H1 (cell line): ENCODE results near the gene NR2C2. TPM values are rescaled to one million over a fixed set of nuclear protein-coding genes. Genes with fewer than 3 reads are reported as not detected.

ENCODE experiments used
- polyA plus RNA-seq, 7 experiments: library from polyadenylated mRNA; depleted of rRNA in 3 of 7; stranded (reverse) in 5 of 7; unstranded in 2 of 7; fragments of >200 nt in 5 of 7; fragments of 200-250 nt in 2 of 7; gene quantifications; 1 replicate in 5 of 7; 2 replicates in 1 of 7; 4 replicates in 1 of 7; pipeline versions ENCODE4 v1.2.1 to v1.2.3, GENCODE V29; 2011 to 2013; ENCODE audit warnings: missing spikeins in 2 of 7, mixed read lengths in 2 of 7
- total RNA-seq: library from RNA; stranded (reverse); fragmentation: NEBNext Ultra II Directional; extraction: Animal tissue kit (Norgen Biotek cat#: 25700); gene quantifications from 2 replicates; pipeline ENCODE4 v1.2.1, GENCODE V29; 2021
- TF ChIP-seq, protein P1 (sequence below): fragments of 300-600 bp; sonication (generic); IDR thresholded peaks from 2 replicates; pipeline ENCODE4 v1.7.1; 2012; ENCODE audit warnings: low read length, moderate library complexity, mild to moderate bottlenecking, inconsistent platforms; ENCODE audit not compliant: insufficient replicate concordance

Gene NR2C2
- total and polyA plus RNA-seq, 2 of the 8 experiments (the other 6 are each of a cell fraction or from before 2014, with no cell fraction given), result 16.6 to 44.4 TPM

DNA sequence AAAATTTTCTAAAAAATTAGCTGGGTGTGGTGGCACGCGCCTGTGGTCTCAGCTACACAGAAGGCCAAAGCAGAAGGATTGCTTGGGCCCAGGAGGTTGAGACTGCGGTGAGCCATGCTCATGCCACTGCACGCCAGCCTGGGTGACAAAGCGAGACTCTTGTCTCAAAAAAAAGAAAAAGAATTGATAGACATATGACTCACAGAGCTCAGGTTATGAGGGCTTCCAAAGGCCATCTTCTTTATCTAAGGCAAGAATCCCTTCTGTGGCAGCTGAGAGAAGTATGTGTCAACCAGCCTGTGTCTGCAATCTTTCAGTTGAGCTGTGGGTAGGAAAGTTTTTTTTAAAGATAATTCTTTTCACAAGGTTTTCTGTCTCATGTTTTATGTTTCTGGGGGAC is 63.8 kb downstream of the NR2C2 start (continued):
- TF ChIP-seq, protein P1, sequence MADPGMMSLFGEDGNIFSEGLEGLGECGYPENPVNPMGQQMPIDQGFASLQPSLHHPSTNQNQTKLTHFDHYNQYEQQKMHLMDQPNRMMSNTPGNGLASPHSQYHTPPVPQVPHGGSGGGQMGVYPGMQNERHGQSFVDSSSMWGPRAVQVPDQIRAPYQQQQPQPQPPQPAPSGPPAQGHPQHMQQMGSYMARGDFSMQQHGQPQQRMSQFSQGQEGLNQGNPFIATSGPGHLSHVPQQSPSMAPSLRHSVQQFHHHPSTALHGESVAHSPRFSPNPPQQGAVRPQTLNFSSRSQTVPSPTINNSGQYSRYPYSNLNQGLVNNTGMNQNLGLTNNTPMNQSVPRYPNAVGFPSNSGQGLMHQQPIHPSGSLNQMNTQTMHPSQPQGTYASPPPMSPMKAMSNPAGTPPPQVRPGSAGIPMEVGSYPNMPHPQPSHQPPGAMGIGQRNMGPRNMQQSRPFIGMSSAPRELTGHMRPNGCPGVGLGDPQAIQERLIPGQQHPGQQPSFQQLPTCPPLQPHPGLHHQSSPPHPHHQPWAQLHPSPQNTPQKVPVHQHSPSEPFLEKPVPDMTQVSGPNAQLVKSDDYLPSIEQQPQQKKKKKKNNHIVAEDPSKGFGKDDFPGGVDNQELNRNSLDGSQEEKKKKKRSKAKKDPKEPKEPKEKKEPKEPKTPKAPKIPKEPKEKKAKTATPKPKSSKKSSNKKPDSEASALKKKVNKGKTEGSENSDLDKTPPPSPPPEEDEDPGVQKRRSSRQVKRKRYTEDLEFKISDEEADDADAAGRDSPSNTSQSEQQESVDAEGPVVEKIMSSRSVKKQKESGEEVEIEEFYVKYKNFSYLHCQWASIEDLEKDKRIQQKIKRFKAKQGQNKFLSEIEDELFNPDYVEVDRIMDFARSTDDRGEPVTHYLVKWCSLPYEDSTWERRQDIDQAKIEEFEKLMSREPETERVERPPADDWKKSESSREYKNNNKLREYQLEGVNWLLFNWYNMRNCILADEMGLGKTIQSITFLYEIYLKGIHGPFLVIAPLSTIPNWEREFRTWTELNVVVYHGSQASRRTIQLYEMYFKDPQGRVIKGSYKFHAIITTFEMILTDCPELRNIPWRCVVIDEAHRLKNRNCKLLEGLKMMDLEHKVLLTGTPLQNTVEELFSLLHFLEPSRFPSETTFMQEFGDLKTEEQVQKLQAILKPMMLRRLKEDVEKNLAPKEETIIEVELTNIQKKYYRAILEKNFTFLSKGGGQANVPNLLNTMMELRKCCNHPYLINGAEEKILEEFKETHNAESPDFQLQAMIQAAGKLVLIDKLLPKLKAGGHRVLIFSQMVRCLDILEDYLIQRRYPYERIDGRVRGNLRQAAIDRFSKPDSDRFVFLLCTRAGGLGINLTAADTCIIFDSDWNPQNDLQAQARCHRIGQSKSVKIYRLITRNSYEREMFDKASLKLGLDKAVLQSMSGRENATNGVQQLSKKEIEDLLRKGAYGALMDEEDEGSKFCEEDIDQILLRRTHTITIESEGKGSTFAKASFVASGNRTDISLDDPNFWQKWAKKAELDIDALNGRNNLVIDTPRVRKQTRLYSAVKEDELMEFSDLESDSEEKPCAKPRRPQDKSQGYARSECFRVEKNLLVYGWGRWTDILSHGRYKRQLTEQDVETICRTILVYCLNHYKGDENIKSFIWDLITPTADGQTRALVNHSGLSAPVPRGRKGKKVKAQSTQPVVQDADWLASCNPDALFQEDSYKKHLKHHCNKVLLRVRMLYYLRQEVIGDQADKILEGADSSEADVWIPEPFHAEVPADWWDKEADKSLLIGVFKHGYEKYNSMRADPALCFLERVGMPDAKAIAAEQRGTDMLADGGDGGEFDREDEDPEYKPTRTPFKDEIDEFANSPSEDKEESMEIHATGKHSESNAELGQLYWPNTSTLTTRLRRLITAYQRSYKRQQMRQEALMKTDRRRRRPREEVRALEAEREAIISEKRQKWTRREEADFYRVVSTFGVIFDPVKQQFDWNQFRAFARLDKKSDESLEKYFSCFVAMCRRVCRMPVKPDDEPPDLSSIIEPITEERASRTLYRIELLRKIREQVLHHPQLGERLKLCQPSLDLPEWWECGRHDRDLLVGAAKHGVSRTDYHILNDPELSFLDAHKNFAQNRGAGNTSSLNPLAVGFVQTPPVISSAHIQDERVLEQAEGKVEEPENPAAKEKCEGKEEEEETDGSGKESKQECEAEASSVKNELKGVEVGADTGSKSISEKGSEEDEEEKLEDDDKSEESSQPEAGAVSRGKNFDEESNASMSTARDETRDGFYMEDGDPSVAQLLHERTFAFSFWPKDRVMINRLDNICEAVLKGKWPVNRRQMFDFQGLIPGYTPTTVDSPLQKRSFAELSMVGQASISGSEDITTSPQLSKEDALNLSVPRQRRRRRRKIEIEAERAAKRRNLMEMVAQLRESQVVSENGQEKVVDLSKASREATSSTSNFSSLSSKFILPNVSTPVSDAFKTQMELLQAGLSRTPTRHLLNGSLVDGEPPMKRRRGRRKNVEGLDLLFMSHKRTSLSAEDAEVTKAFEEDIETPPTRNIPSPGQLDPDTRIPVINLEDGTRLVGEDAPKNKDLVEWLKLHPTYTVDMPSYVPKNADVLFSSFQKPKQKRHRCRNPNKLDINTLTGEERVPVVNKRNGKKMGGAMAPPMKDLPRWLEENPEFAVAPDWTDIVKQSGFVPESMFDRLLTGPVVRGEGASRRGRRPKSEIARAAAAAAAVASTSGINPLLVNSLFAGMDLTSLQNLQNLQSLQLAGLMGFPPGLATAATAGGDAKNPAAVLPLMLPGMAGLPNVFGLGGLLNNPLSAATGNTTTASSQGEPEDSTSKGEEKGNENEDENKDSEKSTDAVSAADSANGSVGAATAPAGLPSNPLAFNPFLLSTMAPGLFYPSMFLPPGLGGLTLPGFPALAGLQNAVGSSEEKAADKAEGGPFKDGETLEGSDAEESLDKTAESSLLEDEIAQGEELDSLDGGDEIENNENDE, result no peak
